ENCODE measurements around the gene LRP11.
"Not testable (repeated sequence)": the region's sequence is repeated elsewhere in the genome, so short reads cannot be mapped to it uniquely, and the experiment has no call there.

The LRP11 gene

DNA sequence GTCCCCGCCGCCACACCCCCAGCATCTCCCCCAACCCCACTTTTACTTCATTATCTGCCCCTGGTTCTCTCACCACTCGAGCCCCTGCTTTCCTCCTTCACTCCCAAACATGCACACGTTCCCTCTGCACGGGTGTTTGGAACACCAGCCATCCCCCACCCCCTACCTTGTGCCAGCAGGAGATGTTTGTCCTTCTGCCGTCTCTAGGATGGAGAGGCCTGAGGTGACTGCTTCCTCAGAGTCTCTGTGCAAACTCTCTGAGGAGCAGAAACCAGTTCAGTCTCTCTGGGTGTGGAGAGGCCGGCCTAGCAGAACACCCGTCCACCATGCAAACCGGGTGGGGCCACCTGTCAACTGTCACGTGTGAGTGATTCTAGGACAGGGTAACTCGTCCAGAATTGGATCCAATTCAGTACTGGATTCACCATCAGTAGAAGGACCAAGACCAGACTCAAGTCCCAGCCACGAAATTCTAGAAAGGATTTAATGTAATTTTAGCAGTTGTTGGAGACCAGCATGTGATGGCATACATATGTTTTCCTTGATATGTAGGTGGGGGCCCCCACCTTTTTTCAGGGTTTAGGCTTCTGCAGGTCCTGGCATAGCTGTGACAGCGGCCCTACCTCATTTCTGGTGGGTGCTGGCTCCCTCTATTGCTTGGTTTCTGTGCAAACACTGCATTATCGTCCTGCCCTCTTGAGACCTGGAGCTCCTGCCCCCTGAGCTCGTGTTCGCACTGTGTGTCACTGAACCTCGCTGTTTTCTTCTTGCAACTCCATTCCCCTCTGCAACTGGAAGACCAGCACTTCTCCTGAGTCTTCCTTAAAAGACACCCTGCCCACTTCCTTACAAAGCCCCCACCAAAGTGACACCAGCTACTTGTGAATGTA is 33.9 kb upstream of the LRP11 start, which contains the start of gene RAET1E:
RAET1E (minus strand) TSS at position 259 of the 890 bp plus-strand sequence. CDS start 7,212 bp downstream, outside the sequence.
- no peak for DNase-seq

DNA sequence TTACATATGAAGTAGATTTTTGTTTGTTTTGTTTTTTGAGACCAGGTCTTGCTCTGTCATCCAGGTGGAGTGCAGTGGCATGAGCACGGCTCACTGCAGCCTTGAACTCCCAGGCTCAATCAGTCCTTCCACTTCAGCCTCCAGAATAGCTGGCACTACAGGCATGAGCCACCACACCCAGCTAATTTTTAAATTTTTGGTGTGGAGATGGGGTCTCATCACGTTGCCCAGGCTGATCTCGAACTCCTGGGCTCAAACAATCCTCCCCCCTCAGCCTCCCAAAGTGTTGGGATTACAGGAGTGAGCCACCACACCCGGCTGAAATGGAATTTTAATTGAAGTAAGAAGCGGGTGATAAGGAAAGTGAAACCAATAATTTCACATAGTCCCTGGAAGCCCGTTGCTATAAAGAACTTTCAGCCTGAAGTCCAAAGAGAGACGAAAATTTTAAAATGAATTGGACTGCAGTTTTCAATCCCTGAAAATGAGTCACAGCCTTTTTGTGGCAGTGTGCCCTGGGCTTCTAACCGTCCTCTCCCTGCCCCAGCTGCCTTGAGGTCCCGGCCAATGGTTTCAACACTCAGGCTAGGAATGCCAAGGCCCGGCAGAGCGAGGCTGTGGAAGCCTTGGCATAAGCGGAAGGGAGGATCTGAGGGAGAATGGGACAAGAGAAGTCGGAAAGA is 33.0 kb upstream of the LRP11 start:
- DNase-seq = no peak

DNA sequence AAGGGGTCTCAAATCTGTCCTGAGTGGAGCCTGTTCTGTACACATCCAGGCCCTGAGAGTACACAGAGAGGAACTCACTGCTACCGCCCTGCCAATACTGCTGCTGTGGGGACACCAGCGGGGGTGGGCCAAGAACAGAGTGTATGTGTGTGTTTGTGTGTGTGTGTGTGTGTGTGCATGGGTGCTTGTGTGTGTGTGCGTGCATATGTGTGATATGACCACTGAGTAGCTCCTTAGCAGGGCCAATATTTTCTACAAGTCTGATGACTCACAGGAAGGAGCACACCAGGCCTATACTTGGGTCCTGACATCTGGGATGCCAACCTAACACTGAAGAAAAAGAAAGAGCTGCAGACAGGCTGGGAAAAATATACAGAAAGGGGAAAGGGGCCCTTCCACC is 32.3 kb upstream of the LRP11 start:
- no peak for DNase-seq

DNA sequence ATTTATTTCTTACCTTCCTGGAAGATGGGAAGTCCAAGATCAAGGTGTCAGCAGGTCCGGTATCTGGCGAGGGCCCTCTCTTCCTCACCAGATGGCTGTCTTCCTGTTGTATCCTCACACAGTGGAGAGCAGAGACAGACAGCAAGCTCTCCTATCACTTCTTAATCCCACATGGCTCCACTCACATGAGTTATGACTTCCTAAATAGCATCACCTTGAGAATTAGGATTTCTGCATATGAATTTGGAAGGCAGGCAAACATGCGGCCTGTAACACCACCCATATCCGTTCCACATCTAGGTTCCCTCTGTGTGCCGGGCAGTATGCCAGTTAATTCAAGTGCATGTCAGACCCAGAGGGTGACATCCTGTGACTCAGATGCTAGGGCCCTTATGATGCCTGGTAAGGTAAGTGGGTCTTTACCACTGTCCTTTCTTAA is 31.7 kb upstream of the LRP11 start:
- DNase-seq = peak; percentile 29

DNA sequence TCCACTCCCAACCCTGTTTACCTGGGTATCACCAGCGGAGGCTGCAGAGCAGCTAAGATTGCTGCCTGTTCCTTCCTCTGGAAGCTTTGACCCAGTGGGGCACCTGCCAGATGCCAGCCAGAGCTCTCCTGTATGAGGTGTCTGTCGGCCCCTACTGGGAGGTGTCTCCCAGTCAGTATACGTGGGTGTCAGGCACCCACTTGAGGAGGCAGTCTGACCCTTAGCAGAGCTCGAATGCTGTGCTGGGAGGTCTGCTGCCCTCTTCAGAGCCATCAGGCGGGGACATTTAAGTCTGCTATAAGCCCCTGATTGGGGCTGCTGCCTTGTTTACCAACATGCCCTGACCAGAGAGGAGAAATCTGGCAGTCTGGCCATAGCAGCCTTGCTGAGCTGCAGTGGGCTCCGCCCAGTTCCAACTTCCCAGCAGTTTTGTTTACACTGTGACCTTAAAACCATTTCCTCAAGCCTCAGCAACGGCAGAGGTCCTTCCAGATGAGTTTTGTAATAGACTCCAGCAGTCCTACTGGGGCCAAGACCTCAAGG is 31.0 kb upstream of the LRP11 start:
- DNase-seq = no peak

DNA sequence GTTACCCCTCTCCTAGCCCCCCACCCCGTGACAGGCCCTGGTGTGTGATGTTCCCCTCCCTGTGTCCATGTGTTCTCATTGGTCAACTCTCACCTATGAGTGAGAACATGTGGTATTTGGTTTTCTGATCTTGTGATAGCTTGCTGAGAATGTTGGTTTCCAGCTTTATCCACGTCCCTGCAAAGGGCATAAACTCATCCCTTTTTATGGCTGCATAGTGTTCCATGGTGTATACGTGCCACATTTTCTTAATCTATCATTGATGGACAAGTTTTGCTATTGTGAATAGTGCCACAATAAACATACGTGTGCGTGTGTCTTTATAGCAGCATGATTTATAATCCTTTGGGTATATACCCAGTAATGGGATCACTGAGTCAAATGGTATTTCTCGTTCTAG is 27.7 kb upstream of the LRP11 start:
- DNase-seq = not testable (repeated sequence)

DNA sequence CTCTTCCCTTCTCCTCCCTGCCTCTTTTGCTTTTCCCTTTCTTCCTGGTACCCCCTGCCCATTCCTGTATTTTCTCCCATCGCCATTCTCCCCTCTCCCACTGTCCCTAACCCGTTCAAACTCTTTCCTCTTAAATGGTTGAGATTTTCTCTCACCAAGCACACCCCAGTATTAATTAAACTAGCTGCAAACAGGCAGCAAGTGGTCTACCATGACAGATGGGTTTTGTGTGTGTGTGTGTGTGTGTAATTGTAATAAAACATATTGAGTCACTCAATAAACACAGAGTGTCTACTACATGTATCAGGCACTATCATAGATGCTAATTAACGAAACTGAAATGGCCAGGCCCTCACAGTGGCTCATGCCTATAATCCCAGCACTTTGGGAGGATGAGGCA is 27.1 kb upstream of the LRP11 start:
- DNase-seq = no peak

DNA sequence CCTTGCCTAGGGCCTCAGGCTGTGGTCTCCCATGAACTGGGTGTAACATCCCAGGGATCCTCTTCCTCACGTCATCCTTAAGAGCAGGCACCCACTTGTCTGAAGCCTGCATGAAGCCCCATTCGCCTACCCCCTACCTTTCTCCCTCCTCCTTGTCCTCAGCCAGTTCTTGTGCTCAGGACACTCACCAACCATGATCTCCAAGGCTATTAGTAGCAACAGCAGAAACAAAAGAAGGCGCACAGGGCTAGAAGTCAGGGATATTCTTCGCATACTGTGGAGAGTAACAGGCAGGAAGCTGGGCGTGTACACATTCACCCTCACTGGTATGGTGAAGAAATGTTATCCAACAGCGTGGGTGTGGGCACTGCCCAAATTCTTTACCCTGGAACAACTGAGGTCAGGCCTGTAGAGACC is 26.5 kb upstream of the LRP11 start:
- no peak for DNase-seq

DNA sequence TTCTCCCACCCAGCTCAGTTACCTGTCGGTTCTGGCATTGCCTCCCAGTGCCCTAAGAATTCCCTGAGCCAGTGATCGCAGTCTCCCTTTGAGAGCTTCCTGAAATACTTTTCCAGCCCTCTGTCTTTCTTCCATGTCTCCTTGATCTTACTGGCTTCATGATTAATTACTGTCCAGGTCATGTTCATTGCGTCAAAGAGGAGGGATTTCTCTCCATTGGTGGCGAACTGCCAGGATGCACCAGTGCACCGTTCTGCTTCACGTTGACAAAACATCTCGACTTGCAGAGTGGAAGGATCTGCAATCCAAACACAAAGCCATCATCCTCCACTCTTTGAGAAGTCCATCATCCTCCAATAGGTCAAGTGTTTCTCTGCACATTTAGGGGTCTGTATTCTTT is 25.2 kb upstream of the LRP11 start:
- no peak for DNase-seq

DNA sequence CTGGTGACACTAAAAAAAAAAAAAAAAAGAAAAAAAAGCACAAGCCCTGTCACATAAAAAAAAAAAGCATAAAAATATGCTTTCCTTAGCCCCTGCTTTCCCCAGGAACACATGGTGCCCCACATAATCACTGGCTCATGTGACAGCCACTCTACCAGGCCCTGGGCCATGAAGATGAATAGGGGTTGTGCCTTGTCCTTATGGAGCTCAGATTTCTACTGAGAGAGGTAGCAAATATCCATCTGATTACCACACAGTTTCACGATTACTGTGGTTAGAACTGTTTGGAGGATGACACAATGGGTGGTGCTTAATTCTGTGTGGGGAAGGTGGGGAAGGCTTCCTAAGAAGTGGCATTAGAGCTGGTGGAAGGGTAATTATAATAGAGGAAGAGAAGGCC is 24.5 kb upstream of the LRP11 start:
- no peak for DNase-seq

DNA sequence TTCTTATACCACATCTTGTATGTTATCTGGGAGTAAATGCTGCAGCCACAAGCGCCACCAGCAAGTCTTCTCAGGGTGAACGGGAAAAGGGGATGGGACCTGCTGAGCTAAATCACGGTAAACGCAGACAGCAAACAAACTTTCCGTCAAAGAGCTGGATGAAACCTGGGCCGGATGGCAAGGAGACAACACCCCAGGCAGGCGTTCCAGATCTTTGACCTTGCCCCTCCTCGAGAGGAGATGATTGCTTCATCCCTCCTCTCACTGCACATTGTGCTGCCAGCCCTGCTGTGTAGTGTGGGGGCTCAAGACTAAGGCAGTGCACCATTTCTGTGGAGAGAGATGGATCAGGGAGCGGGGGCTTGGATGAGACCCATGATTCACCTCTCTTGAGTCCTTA is 23.9 kb upstream of the LRP11 start:
- DNase-seq = no peak

DNA sequence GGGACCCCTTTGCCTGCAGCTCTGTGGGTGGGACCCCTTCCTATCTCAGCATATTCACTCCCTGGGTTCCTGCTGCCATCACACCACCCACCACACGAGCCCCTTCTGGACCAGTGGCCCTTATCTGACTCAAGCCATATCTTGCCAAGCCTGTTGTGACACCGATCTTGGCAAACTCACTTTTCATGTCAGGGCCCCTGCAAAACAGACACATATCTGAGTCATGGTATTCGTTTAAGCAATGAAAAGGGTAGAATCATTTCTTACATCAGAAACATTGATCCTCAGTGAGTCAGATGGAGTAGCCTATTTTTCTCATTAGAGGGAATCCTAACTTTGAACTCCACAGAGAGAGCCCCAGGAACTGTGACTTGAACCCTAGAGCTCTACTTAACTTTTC is 23.2 kb upstream of the LRP11 start:
- DNase-seq = no peak

DNA sequence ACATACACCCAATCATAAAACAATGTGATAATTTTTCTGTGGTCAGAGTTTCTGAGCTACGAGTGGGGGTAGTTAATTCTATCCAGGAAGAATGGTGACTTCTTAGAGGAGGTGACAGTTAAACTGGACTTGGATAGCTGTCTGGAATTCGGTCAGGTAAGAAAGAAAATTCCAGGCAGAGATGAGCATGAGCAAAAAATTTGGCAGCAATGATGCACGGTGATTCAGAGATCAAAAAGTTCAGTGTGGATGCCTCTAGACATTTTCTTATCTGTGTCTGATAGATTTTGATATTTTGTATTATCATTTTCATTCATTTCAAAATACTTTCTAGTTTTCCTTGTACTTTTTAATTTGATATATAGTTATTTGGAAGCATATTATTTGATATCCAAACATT is 21.7 kb upstream of the LRP11 start:
- no peak for DNase-seq

DNA sequence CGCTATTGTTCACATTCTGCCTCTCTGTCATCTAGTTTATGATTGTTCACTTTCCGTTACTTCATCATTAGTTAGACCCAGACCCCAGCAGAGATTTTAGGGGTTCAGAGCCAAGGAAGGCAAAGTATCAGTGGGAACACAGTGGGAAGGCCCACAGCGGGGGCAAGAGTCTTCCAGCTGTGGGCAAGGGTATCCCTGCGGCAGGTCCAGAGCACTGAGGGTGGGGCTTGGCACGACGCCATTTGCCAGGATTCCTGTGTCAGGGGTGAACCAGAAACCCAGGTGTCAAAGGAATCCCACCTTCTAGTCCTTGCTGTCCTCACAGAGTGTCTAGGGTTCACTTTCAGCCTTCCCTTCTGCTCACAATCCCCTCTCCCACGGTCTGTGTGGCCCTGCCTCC is 20.5 kb upstream of the LRP11 start:
- no peak for DNase-seq

DNA sequence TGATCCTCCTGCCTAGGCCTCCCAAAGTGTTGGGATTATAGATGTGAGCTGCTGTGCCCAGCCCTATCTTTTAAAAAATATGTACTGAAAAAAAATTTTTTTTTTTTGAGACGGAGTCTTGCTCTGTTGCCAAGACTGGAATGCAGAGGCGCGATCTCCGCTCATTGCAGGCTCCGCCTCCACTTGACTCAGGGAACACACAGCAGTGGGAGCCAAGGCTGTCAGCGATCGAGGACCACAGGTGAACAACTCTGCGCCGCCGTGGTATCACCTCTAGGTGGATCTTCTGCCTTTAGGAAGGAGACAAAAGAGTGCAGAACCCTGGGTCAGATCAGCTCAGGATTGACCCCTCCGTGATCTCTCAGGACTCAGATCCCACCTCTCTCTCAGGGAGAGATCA is 20.1 kb upstream of the LRP11 start:
- DNase-seq = no peak

DNA sequence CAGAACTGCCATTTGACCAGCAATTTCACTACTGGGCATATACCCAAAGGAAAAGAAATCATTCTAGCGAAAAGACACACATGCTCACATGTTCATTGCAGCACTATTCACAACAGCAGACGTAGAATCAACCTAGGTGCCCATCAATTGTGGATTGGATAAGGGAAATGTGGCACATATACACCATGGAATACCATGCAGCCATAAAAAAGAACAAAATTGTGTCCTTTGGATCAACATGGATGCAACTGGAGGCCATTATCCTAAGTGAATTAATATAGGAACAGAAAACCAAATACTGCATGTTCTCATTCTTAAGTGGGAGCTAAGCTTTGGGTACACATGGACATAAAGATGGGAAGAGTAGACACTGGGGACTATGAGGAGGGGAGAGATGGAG is 17.7 kb upstream of the LRP11 start:
- DNase-seq = no peak

DNA sequence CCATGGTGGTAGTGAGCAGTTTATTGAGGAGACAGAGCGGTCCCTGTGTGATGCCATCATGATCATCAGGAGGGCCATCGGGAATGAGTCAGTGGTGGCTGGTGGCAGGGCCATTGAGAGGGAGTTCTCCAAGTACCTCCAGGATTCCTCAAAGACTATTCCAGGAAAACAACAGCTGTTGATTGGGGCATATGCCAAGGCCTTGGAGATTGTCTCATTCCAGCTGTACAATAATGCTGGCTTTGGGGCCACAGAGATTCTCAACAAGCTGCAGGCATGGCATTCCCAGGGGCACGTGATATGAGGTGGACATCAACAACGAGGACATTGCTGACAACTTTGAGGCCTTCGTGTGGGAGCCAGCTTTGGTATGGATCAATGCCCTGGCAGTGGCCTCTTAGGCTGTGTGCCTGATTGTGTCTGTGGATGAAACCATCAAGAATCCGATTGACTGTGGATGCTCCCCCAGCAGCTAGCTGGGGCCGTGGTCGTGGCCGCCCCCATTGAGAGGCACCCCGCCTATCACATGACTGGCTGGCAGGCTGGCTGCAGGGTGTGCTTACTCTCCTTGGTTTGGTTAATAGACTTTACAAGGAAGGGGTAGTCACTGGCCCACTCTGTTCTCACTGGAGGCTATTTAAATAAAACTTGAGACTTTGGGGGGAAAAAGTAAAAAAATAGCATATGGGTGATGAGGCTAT is 17.1 kb upstream of the LRP11 start:
- DNase-seq = no peak

DNA sequence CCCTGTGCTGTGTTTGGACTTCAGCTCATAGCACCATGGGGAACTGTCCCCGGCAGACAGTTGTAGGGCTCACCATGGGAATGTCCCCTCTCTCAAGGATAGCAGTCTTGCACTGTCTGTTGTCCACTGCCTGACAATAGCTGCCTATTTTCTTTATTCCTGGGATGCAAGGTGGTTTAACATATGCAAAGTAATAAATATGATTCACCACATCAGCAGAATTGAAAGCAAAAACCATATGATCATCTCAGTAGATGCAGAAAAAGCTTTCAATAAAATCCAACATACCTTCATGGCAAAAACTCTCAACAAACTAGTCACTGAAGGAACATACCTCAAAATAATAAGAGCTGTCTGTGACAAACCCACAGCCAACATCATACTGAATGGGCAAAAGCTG is 13.5 kb upstream of the LRP11 start:
- no peak for DNase-seq

DNA sequence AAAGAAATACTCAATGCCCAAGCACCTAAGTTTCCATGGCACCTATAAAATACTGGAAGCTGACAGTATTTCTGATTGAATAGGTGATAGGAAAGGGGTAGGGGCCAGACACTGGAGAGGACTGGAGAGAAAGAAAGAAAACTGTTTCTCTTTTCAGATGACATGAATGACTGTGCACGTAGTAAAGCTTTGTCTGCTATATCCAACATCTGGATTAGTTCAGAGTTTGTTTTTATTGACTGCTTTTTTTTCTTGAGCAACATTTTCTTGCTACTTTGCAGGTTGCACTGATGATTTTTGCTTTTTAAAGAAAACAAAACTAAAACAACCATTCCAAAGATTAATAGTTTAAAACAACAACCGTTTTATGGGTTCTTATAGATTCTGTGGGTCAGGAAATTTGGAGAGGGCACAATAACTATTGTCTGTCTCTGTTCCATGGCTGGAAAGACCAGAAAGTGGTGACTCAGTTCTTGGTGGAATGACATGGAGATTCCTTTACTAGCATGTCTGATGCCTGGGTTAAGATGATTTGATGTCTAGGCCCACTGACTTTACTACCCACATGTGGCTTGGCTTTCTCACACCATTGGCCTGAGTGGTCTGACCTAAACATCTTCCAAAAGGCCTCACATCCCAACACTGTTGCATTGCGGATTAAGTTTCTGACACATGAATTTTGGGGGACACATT is 12.2 kb upstream of the LRP11 start:
- DNase-seq = no peak

DNA sequence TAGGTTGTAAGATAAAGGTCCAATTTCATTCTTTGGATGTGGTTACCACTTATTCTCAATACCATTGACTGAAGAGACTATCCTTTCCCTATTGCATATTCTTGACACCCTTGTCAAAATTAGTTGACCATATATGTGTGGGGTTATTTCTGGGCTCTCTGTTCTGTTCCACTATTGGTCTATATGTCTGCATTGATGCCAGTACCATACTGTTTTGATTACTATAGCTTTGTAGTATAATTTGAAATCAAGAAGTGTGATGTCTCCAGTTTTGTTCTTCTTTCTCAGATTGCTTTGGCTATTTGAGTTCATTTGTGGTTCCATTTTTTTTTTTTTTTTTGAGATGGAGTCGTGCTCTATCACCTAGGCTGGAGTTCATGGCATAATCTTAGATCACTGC is 8.1 kb upstream of the LRP11 start:
- DNase-seq = no peak

DNA sequence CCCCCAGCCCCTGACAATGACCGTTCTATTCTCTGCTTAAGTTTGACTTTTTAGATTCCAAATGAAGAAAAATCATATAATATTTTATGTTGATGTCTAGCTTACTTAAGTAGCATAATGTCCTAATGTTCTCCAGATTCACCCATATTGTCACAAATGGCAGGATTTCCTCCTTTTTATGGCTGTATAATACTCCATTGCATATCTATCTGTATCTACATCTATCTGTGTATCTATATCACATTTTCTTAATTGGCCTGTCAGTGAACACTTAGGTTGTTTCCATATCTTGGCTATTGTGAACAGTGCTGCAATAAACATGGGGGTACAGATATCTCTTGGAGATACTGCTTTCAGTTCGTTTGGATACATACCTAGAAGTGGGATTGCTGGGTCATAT is 7.0 kb upstream of the LRP11 start:
- DNase-seq = no peak

DNA sequence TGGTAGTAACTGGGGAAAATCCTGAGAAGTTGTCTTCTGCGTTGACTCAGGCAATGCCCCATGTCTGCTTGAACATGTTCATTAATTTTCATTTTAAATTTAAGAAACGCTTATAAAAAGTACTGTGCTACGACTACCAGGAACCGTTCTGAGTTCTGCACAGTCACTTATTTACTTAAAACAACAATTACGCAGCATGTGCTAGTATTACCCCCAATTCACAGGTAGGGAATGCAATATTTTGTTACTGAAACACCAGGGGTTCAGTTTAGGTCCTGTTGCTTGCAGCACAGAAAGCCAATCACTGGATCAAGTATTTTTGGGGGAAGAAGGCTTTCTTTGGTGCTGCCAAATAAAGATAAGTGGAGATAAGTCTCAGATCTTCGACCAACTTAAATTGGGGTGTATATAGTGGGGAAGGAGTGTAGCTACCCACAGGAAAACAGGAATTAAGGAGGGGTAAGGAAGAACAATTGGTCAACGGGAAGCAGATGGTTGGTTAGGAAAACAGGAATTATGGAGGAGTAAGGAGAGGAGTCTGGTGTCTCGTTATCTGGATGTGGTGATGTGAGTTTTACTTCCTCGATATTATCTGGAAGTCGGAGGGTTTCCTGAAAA is 5.2 kb upstream of the LRP11 start:
- no peak for DNase-seq
